ENCODE data around the gene VPS50. TPM values are rescaled to one million over a fixed set of nuclear protein-coding genes. Genes with fewer than 3 reads are reported as not detected.
A peak's percentile ranks its signal among the peaks of the same experiment; 100 is the strongest.

The VPS50 gene
- total and polyA plus RNA-seq, 2 donors from 2014 or later, result 12.9 to 33.8 TPM

DNA sequence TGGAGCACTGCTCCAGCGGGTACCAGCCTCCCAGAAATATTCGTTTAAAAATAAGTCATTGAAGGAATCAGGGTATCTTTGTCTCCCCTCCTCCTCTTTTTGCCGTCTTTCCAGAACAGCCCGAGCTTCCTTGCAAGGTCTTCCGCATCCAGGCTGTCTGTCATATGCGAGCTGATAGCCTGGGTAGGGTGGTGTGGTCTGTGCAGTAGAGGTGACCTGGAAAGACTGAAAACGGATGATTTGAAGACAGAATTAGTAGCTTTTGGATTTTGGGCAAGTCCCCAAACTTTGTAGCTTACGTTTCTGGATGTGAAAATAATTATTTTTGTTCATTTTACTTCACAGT lies 480 bp downstream of the VPS50 start:
- TF ChIP-seq CTCF (IDR thresholded peaks at IDR 0.05; ENCODE audit: borderline replicate concordance, extremely low read depth, insufficient read depth), result no peak
- Histone ChIP-seq H3K4me3 (ENCODE audit: low read length in 3 of 3) (peak overlapping the region; percentile 89 to 100 (median 100)), H3K36me3 (ENCODE audit: control insufficient read depth in 2 of 3, insufficient read depth in 3 of 3, low read length in 3 of 3) (no peaks in the 10 kb centered on the region), H3K27me3 (ENCODE audit: control insufficient read depth, insufficient read depth, low read length) (no peaks in the 10 kb centered on the region), H3K9ac (ENCODE audit: low read length in 3 of 3) (peak overlapping the region; percentile 1 to 99 (median 71)), H3K27ac (ENCODE audit: low read depth in 2 of 2, low read length in 2 of 2) (no peak overlapping the region), H3K9me3 (ENCODE audit: control insufficient read depth in 2 of 3, insufficient read depth in 1 of 3, low read length in 3 of 3) (no peaks in the 10 kb centered on the region), H3K4me1 (ENCODE audit: control insufficient read depth in 2 of 3, insufficient read depth in 2 of 3, low read depth in 1 of 3, low read length in 3 of 3) (peaks cover 0 to 4% (median 0%) of the 10 kb centered on the region in 3 donors)
- no peak for FAIRE-seq
- intact Hi-C loops (cut with DNase I), result no loop called here
- no peak for DNase-seq

DNA sequence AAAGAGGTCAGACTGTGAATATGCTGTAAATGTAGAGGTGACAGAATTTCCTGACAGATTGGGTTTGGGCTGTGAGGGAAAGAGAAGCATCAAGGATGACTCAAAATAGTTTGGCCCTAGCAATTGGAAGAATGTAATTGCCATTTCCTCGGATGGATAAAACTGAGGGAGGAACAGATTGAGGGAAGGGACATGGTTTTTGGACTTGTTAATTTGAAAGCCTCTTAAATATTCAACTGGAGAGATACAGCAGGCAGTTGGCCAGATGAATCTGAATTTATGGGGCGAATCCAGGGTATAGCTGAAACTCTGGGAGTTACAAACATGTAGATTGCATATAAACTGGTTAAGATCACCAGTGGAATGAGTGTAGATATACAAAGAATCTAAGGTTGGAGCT lies 3.4 kb downstream of the VPS50 start:
- FAIRE-seq, result no peak
- intact Hi-C loops (cut with DNase I), result no loop called here
- peaks cover 0 to 6% (median 2%) of the 10 kb centered on the region in 3 donors for H3K4me1 ChIP-seq (ENCODE audit: control insufficient read depth in 2 of 3, insufficient read depth in 2 of 3, low read depth in 1 of 3, low read length in 3 of 3)
- no peaks in the 10 kb centered on the region for H3K27me3 ChIP-seq (ENCODE audit: control insufficient read depth, insufficient read depth, low read length)
- no peak for TF ChIP-seq CTCF (IDR thresholded peaks at IDR 0.05; ENCODE audit: borderline replicate concordance, extremely low read depth, insufficient read depth)
- H3K9ac ChIP-seq (ENCODE audit: low read length in 3 of 3), result no peak overlapping the region
- H3K27ac ChIP-seq (ENCODE audit: low read depth in 2 of 2, low read length in 2 of 2), result no peak overlapping the region
- no peak for DNase-seq
- no peaks in the 10 kb centered on the region for H3K36me3 ChIP-seq (ENCODE audit: control insufficient read depth in 2 of 3, insufficient read depth in 3 of 3, low read length in 3 of 3)
- no peak overlapping the region for H3K4me3 ChIP-seq (ENCODE audit: low read length in 3 of 3)
- no peaks in the 10 kb centered on the region for H3K9me3 ChIP-seq (ENCODE audit: control insufficient read depth in 2 of 3, insufficient read depth in 1 of 3, low read length in 3 of 3)

DNA sequence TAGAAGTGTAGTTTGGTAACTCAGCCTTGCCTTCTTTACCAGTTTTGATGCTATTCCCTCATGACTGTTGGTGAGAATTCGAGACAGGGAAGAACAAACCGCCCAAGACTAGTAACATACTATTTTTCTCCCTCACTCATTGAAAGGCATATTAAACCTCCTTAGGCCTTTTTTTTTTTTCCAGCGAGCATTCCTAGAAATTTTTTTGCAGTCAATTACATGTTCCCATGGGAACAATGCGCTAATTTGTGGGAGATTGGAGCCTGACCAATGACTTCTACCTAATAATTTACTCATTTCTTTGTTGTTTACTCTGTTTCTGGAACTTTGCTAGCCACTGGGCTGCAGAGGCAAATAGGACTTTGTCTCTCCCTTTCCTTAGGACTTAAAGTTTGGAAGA lies 6.0 kb downstream of the VPS50 start:
- Histone ChIP-seq H3K27me3 (ENCODE audit: control insufficient read depth, insufficient read depth, low read length) (no peaks in the 10 kb centered on the region), H3K27ac (ENCODE audit: low read depth in 2 of 2, low read length in 2 of 2) (no peak overlapping the region), H3K4me3 (ENCODE audit: low read length in 3 of 3) (peak overlapping the region in 1 of 3 donors; percentile 3), H3K4me1 (ENCODE audit: control insufficient read depth in 2 of 3, insufficient read depth in 2 of 3, low read depth in 1 of 3, low read length in 3 of 3) (peaks cover 0 to 6% (median 2%) of the 10 kb centered on the region in 3 donors), H3K9me3 (ENCODE audit: control insufficient read depth in 2 of 3, insufficient read depth in 1 of 3, low read length in 3 of 3) (no peaks in the 10 kb centered on the region), H3K36me3 (ENCODE audit: control insufficient read depth in 2 of 3, insufficient read depth in 3 of 3, low read length in 3 of 3) (no peaks in the 10 kb centered on the region), H3K9ac (ENCODE audit: low read length in 3 of 3) (no peak overlapping the region)
- intact Hi-C loops (cut with DNase I), result no loop called here
- FAIRE-seq (no peak), DNase-seq (peak in 1 of 5 donors; percentile 50)
- TF ChIP-seq CTCF (IDR thresholded peaks at IDR 0.05; ENCODE audit: borderline replicate concordance, extremely low read depth, insufficient read depth), result no peak

DNA sequence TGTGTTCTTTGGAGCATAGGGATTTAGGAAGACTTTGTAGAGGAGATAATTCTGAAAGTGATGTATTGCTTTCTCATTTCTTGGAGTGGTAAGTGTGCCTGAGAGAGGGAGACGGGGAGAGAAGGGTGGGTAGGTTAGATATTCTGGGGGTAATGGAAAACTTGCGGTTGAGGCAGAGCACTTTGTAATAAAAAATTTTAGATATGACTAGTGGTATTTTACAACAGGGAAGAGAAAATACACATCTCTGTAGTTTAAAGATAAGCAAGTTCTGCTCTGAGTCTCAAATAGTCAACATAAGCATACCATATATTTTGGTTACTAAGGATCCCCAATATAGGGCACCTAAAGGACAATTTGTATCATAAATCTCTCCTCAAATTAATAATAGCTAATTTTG lies 6.6 kb downstream of the VPS50 start:
- FAIRE-seq (no peak), DNase-seq (no peak)
- H3K9ac ChIP-seq (ENCODE audit: low read length in 3 of 3), result no peak overlapping the region

More for the DNA sequence above, 6.6 kb downstream of the VPS50 start:
- no peak for TF ChIP-seq CTCF (IDR thresholded peaks at IDR 0.05; ENCODE audit: borderline replicate concordance, extremely low read depth, insufficient read depth)
- no peaks in the 10 kb centered on the region for H3K27me3 ChIP-seq (ENCODE audit: control insufficient read depth, insufficient read depth, low read length)
- H3K4me3 ChIP-seq (ENCODE audit: low read length in 3 of 3), result peak overlapping the region in 2 of 3 donors; percentile 3 to 23
- peaks cover 0 to 6% (median under 1%) of the 10 kb centered on the region in 3 donors for H3K4me1 ChIP-seq (ENCODE audit: control insufficient read depth in 2 of 3, insufficient read depth in 2 of 3, low read depth in 1 of 3, low read length in 3 of 3)
- no peak overlapping the region for H3K27ac ChIP-seq (ENCODE audit: low read depth in 2 of 2, low read length in 2 of 2)
- intact Hi-C loops (cut with DNase I), result no loop called here
- H3K9me3 ChIP-seq (ENCODE audit: control insufficient read depth in 2 of 3, insufficient read depth in 1 of 3, low read length in 3 of 3), result no peaks in the 10 kb centered on the region
- no peaks in the 10 kb centered on the region for H3K36me3 ChIP-seq (ENCODE audit: control insufficient read depth in 2 of 3, insufficient read depth in 3 of 3, low read length in 3 of 3)

Measured in kidney (tissue), 14 donors.